HEK293 (cell line): Measurements from ENCODE around the gene KRT6A.

ENCODE experiments used
- CTCF ChIA-PET: fragments of 350-600 bp; formaldehyde crosslinking; extraction: SDS; loops from one replicate; lab custom pipeline; 2021; ENCODE audit warnings: antibody characterized with exemption; lab: Yijun Ruan, JAX
- POLR2A ChIA-PET: fragments of 300-600 bp; formaldehyde crosslinking; extraction: SDS; loops from one replicate; lab custom pipeline; 2020; ENCODE audit warnings: antibody characterized with exemption, inconsistent platforms; lab: Yijun Ruan, JAX
- H3K27ac ChIP-seq: fragments of 200-500 bp; sonication (Bioruptor generic); 2 replicates; pipeline ENCODE4 v1.5.1; 2014; ENCODE audit warnings: low read depth, low read length, control low read depth, inconsistent platforms; ENCODE audit errors: extremely low read depth
- H3K36me3 ChIP-seq, 2 experiments: fragments of 200-500 bp in 1 of 2; sonication (Bioruptor generic) in 1 of 2; 1 replicate in 1 of 2; 2 replicates in 1 of 2; pipeline ENCODE4 v1.5.1; 2014 to 2017; ENCODE audit warnings: inconsistent platforms in 2 of 2, low read length in 2 of 2; ENCODE audit not compliant: control insufficient read depth in 2 of 2, insufficient read depth in 1 of 2
- H3K4me1 ChIP-seq: fragments of 200-500 bp; sonication (Bioruptor generic); 2 replicates; pipeline ENCODE4 v1.5.1; 2014; ENCODE audit warnings: mild to moderate bottlenecking, low read length, inconsistent platforms; ENCODE audit not compliant: control insufficient read depth, insufficient read depth
- H3K4me3 ChIP-seq: 2 replicates; pipeline ENCODE4 v1.5.1; 2011; ENCODE audit warnings: low read depth, mild to moderate bottlenecking, control low read depth, low read length, moderate library complexity
- H3K9me3 ChIP-seq: fragments of 200-500 bp; sonication (Bioruptor generic); 2 replicates; pipeline ENCODE4 v1.5.1; 2014; ENCODE audit warnings: low read depth, low read length, inconsistent platforms; ENCODE audit not compliant: control insufficient read depth, insufficient read depth
- GFI1B ChIP-seq: fragments of 450-650 bp; formaldehyde crosslinking; IDR thresholded peaks from 2 replicates; pipeline ENCODE4 v1.5.1; 2016; ENCODE audit warnings: missing biosample characterization, missing genetic modification characterization
- MZF1 ChIP-seq: fragments of 450-650 bp; formaldehyde crosslinking; IDR thresholded peaks from 2 replicates; pipeline ENCODE4 v1.5.1; 2017; ENCODE audit warnings: missing biosample characterization, missing genetic modification characterization, borderline replicate concordance
- SCRT1 ChIP-seq: fragments of 450-650 bp; formaldehyde crosslinking; IDR thresholded peaks from 2 replicates; pipeline ENCODE4 v1.5.1; 2016; ENCODE audit warnings: missing biosample characterization, missing genetic modification characterization, borderline replicate concordance
- SP7 ChIP-seq: fragments of 450-650 bp; formaldehyde crosslinking; IDR thresholded peaks from 2 replicates; pipeline ENCODE4 v1.5.1; 2016; ENCODE audit warnings: missing biosample characterization, missing genetic modification characterization
- ZBTB21 ChIP-seq: fragments of 450-650 bp; formaldehyde crosslinking; IDR thresholded peaks from 2 replicates; pipeline ENCODE4 v1.5.1; 2017; ENCODE audit warnings: missing biosample characterization, missing genetic modification characterization
- ZNF175 ChIP-seq: fragments of 450-650 bp; formaldehyde crosslinking; IDR thresholded peaks from 2 replicates; pipeline ENCODE4 v1.5.1; 2016; ENCODE audit warnings: missing biosample characterization, missing genetic modification characterization
- ZNF184 ChIP-seq: fragments of 450-650 bp; IDR thresholded peaks from 2 replicates; pipeline ENCODE4 v1.5.1; 2018; ENCODE audit warnings: missing biosample characterization, mild to moderate bottlenecking, missing genetic modification characterization
- ZNF266 ChIP-seq: fragments of 450-650 bp; formaldehyde crosslinking; IDR thresholded peaks from 2 replicates; pipeline ENCODE4 v1.5.1; 2016; ENCODE audit warnings: missing biosample characterization, missing genetic modification characterization, low read depth
- ZNF426 ChIP-seq: fragments of 450-650 bp; formaldehyde crosslinking; IDR thresholded peaks from 2 replicates; pipeline ENCODE4 v1.5.1; 2017; ENCODE audit warnings: missing biosample characterization, missing genetic modification characterization, mild to moderate bottlenecking, inconsistent platforms, moderate library complexity
- ZNF555 ChIP-seq: fragments of 450-650 bp; formaldehyde crosslinking; conservative IDR thresholded peaks from 2 replicates; pipeline ENCODE4 v1.5.1; 2017; ENCODE audit warnings: missing biosample characterization, mild to moderate bottlenecking, missing genetic modification characterization, inconsistent platforms
- ZNF558 ChIP-seq: fragments of 450-650 bp; formaldehyde crosslinking; IDR thresholded peaks from 2 replicates; pipeline ENCODE4 v1.5.1; 2016; ENCODE audit warnings: missing biosample characterization, missing genetic modification characterization
- ZNF701 ChIP-seq: fragments of 450-650 bp; formaldehyde crosslinking; IDR thresholded peaks from 2 replicates; pipeline ENCODE4 v1.5.1; 2016; ENCODE audit warnings: missing biosample characterization, missing genetic modification characterization
- TF ChIP-seq, protein P1 (sequence below): fragments of 450-650 bp; formaldehyde crosslinking; IDR thresholded peaks from 2 replicates; pipeline ENCODE4 v1.5.1; 2016; ENCODE audit warnings: missing biosample characterization, missing genetic modification characterization
- TF ChIP-seq, protein P2 (sequence below): fragments of 450-650 bp; formaldehyde crosslinking; IDR thresholded peaks from 2 replicates; pipeline ENCODE4 v1.5.1; 2017; ENCODE audit warnings: missing biosample characterization, missing genetic modification characterization
- TF ChIP-seq, protein P3 (sequence below): fragments of 450-650 bp; formaldehyde crosslinking; IDR thresholded peaks from 2 replicates; pipeline ENCODE4 v1.5.1; 2016; ENCODE audit warnings: missing biosample characterization, missing genetic modification characterization
- TF ChIP-seq, protein P4 (sequence below): fragments of 450-650 bp; formaldehyde crosslinking; IDR thresholded peaks from 2 replicates; pipeline ENCODE4 v1.5.1; 2016; ENCODE audit warnings: missing biosample characterization, missing genetic modification characterization
- TF ChIP-seq, protein P5 (sequence below): fragments of 450-650 bp; formaldehyde crosslinking; IDR thresholded peaks from 2 replicates; pipeline ENCODE4 v1.5.1; 2017; ENCODE audit warnings: missing biosample characterization, missing genetic modification characterization
- TF ChIP-seq, protein P6 (sequence below): fragments of 450-650 bp; formaldehyde crosslinking; IDR thresholded peaks from 2 replicates; pipeline ENCODE4 v1.5.1; 2016; ENCODE audit warnings: missing biosample characterization, missing genetic modification characterization, borderline replicate concordance

Gene KRT6A

DNA sequence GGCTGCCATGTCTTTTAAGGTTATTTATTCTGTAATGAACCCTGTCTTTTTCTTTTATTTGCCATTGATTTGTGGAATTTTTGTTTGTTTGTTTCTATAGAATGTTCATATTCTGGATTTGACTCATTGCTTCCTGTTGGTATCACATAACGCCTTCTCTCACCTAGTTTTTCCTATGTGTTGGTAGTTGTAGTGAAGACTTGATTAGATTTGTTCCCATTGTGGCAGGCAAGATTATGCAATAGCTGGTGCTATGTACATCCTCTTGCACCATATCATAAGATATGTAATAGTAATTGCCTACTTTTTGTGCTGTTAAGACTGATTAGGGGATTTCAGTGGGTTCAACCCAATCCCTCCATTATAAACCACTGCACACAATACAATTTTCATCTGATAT lies 37.2 kb downstream of the KRT6A start:
- CTCF ChIA-PET: interaction anchor here (1.1 kb wide), 1 partner anchor 60 kb away, joined by 3 read pairs; no protein-coding TSS in a partner anchor
- Histone ChIP-seq H3K4me1 (peaks cover 3% of the 10 kb centered on the region; the same call in 1 of the 2 replicates), H3K4me3 (no peak overlapping the region), H3K36me3 (no peaks in the 10 kb centered on the region), H3K27ac (no peak overlapping the region), H3K9me3 (no peaks in the 10 kb centered on the region)
- TF ChIP-seq ZNF175 (tag by site-specific recombination) (no peak), MZF1 (tag by site-specific recombination) (no peak), ZNF266 (no peak), ZNF558 (tag by site-specific recombination) (no peak), SP7 (no peak), SCRT1 (tag by site-specific recombination) (no peak), ZNF555 (no peak), ZNF426 (tag by site-specific recombination) (no peak), ZNF184 (tag by site-specific recombination) (no peak), ZNF701 (tag by site-specific recombination) (no peak), ZBTB21 (no peak), GFI1B (tag by site-specific recombination) (no peak)
- TF ChIP-seq, protein P1, sequence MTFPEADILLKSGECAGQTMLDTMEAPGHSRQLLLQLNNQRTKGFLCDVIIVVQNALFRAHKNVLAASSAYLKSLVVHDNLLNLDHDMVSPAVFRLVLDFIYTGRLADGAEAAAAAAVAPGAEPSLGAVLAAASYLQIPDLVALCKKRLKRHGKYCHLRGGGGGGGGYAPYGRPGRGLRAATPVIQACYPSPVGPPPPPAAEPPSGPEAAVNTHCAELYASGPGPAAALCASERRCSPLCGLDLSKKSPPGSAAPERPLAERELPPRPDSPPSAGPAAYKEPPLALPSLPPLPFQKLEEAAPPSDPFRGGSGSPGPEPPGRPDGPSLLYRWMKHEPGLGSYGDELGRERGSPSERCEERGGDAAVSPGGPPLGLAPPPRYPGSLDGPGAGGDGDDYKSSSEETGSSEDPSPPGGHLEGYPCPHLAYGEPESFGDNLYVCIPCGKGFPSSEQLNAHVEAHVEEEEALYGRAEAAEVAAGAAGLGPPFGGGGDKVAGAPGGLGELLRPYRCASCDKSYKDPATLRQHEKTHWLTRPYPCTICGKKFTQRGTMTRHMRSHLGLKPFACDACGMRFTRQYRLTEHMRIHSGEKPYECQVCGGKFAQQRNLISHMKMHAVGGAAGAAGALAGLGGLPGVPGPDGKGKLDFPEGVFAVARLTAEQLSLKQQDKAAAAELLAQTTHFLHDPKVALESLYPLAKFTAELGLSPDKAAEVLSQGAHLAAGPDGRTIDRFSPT: no peak
- TF ChIP-seq, protein P2, sequence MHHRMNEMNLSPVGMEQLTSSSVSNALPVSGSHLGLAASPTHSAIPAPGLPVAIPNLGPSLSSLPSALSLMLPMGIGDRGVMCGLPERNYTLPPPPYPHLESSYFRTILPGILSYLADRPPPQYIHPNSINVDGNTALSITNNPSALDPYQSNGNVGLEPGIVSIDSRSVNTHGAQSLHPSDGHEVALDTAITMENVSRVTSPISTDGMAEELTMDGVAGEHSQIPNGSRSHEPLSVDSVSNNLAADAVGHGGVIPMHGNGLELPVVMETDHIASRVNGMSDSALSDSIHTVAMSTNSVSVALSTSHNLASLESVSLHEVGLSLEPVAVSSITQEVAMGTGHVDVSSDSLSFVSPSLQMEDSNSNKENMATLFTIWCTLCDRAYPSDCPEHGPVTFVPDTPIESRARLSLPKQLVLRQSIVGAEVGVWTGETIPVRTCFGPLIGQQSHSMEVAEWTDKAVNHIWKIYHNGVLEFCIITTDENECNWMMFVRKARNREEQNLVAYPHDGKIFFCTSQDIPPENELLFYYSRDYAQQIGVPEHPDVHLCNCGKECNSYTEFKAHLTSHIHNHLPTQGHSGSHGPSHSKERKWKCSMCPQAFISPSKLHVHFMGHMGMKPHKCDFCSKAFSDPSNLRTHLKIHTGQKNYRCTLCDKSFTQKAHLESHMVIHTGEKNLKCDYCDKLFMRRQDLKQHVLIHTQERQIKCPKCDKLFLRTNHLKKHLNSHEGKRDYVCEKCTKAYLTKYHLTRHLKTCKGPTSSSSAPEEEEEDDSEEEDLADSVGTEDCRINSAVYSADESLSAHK (tag by site-specific recombination): no peak
- TF ChIP-seq, protein P3, sequence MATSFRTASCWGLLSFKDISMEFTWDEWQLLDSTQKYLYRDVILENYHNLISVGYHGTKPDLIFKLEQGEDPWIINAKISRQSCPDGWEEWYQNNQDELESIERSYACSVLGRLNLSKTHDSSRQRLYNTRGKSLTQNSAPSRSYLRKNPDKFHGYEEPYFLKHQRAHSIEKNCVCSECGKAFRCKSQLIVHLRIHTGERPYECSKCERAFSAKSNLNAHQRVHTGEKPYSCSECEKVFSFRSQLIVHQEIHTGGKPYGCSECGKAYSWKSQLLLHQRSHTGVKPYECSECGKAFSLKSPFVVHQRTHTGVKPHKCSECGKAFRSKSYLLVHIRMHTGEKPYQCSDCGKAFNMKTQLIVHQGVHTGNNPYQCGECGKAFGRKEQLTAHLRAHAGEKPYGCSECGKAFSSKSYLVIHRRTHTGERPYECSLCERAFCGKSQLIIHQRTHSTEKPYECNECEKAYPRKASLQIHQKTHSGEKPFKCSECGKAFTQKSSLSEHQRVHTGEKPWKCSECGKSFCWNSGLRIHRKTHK: no peak
- TF ChIP-seq, protein P4, sequence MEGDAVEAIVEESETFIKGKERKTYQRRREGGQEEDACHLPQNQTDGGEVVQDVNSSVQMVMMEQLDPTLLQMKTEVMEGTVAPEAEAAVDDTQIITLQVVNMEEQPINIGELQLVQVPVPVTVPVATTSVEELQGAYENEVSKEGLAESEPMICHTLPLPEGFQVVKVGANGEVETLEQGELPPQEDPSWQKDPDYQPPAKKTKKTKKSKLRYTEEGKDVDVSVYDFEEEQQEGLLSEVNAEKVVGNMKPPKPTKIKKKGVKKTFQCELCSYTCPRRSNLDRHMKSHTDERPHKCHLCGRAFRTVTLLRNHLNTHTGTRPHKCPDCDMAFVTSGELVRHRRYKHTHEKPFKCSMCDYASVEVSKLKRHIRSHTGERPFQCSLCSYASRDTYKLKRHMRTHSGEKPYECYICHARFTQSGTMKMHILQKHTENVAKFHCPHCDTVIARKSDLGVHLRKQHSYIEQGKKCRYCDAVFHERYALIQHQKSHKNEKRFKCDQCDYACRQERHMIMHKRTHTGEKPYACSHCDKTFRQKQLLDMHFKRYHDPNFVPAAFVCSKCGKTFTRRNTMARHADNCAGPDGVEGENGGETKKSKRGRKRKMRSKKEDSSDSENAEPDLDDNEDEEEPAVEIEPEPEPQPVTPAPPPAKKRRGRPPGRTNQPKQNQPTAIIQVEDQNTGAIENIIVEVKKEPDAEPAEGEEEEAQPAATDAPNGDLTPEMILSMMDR (tag by site-specific recombination): no peak
- TF ChIP-seq, protein P5, sequence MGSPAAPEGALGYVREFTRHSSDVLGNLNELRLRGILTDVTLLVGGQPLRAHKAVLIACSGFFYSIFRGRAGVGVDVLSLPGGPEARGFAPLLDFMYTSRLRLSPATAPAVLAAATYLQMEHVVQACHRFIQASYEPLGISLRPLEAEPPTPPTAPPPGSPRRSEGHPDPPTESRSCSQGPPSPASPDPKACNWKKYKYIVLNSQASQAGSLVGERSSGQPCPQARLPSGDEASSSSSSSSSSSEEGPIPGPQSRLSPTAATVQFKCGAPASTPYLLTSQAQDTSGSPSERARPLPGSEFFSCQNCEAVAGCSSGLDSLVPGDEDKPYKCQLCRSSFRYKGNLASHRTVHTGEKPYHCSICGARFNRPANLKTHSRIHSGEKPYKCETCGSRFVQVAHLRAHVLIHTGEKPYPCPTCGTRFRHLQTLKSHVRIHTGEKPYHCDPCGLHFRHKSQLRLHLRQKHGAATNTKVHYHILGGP: no peak
- TF ChIP-seq, protein P6, sequence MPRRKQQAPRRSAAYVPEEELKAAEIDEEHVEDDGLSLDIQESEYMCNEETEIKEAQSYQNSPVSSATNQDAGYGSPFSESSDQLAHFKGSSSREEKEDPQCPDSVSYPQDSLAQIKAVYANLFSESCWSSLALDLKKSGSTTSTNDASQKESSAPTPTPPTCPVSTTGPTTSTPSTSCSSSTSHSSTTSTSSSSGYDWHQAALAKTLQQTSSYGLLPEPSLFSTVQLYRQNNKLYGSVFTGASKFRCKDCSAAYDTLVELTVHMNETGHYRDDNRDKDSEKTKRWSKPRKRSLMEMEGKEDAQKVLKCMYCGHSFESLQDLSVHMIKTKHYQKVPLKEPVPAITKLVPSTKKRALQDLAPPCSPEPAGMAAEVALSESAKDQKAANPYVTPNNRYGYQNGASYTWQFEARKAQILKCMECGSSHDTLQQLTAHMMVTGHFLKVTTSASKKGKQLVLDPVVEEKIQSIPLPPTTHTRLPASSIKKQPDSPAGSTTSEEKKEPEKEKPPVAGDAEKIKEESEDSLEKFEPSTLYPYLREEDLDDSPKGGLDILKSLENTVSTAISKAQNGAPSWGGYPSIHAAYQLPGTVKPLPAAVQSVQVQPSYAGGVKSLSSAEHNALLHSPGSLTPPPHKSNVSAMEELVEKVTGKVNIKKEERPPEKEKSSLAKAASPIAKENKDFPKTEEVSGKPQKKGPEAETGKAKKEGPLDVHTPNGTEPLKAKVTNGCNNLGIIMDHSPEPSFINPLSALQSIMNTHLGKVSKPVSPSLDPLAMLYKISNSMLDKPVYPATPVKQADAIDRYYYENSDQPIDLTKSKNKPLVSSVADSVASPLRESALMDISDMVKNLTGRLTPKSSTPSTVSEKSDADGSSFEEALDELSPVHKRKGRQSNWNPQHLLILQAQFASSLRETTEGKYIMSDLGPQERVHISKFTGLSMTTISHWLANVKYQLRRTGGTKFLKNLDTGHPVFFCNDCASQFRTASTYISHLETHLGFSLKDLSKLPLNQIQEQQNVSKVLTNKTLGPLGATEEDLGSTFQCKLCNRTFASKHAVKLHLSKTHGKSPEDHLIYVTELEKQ (tag by site-specific recombination): no peak
- POLR2A ChIA-PET: no interaction called here
